GM18526 (cell line): ENCODE results near the gene GTPBP6.

Source experiments
- POLR2A ChIP-seq: IDR thresholded peaks from 3 replicates; pipeline ENCODE4 v1.6.1; 2011; ENCODE audit not compliant: insufficient read length; ENCODE audit errors: extremely low read depth

GTPBP6 gene

GRCh38 chrX:292900-293897 lies 25.4 kb downstream of the GTPBP6 start:
- TF ChIP-seq POLR2A: no peak

DNA sequence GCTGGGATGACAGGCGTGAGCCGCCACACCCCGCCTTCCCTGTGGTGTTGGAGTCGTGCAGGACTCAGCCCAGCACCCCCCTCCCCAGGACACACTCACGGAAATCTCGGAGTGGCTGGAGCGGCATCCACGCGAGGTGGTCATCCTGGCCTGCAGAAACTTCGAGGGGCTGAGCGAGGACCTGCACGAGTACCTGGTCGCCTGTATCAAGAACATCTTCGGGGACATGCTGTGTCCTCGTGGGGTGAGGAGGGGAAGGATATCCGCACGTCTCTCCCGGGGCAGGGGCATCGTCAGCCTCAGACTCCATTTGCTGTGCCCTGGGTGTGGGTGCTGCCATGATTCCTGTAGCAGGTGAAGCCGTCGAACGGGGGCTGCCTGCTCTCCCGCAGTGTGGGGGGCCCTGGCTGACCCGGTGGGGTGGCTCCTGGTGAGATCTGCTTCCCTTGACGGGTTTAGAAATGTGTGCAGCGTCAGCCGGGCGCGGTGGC lies 27.1 kb downstream of the GTPBP6 start:
- TF ChIP-seq POLR2A: no peak

- no peak for TF ChIP-seq POLR2A
These were observed 28.0 kb downstream of the GTPBP6 start for GRCh38 chrX:290476-291166.

DNA sequence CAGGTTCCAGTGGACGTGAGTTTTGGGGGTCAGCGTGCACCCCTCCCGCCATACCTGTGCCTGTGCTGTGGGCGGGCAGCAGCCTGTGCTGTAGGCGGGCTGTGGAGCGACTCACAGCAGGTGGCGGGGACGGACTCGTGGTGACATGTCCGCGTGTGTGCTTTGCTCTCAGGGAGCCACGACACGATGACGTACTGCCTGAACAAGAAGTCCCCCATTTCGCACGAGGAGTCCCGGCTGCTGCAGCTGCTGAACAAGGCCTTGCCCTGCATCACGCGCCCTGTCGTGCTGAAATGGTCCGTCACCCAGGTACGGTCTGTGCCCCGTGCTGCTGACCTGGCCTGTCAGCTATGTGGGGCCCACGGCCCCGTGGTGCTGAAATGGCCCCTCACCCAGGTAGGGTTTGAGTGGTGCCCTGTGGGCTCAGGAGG lies 30.0 kb downstream of the GTPBP6 start:
- TF ChIP-seq POLR2A: no peak

GRCh38 chrX:287670-288069 lies 30.9 kb downstream of the GTPBP6 start:
- TF ChIP-seq POLR2A: no peak

GRCh38 chrX:285076-285677 lies 33.4 kb downstream of the GTPBP6 start:
- TF ChIP-seq POLR2A: no peak

- TF ChIP-seq POLR2A: peak; percentile 67
These were observed 35.3 kb downstream of the GTPBP6 start for GRCh38 chrX:283115-283845.

DNA sequence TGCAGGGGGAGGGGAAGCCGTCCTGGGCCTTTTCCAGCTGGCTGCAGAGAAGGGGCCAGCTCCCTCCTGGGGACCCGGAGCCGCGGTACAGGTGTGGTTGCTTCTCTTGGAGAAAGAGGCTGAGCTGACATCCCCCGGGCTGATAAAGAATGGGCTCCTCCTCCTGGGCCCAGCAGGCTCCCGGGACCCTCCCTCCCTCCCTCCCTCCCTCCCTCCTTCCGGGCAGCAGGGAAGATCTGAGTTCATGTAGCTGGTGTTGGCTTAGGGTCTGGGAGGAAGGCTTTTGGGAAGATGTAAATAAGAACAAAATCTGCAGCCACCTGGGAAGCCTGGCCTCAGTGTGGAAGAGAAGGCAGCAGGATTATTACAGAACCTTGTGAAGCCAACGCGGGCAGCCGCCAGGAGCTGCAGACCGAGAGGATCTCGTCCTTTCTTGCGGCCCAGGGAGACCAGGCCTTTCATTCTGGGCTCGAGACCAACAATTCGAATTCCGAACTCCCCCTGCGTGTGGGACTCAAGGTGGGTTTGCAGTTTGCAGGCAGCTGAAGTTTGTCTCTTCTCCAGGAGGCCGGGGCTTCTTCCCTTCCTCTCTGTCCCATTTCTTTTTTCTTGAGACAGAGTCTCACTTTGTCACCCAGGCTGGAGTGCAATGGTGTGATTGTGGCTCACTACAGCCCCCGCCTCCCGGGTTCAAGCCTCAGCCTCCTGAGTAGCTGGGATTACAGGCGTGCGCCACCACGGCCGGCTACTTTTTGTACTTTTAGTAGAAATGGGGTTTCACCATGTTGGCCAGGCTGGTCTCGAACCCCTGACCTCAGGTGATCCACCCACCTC lies 37.2 kb downstream of the GTPBP6 start, which contains the start of gene PLCXD1:
PLCXD1 (plus strand) TSS at position 216 of the 834 bp plus-strand sequence. CDS start 2,807 bp downstream, outside the sequence.
- TF ChIP-seq POLR2A: no peak

DNA sequence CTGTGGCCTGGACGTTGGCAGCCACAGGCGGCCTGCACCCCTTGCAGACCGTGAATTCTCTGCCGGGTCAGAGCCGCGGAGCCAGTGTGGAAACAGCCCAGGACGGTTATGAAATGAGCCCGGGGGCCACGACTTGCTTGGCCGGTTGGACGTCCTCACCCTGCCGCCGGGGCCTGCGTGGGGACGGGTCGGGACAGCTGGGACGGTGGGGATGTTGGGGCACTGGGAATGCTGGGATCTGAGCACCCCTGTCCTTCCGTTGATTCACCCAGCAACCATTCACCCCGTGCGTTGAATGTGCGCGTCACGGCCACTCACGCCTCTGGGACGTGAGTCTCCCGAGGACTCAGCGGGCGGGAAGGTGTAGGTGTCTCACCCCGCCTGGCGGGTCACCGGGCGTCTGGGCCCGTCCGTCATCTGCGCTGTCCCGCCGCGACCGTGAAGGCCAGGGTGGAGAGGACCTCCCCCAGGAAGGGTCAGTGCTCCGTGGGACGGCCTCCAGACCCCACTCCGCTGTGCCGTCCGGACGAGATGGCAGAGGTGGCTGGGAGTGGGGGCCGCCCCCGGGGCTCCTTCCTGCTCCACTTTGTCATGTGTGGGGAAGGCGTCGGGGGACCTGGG lies 41.9 kb downstream of the GTPBP6 start:
- TF ChIP-seq POLR2A: no peak

- TF ChIP-seq POLR2A: no peak
These were observed 42.5 kb downstream of the GTPBP6 start for GRCh38 chrX:275967-276580.

DNA sequence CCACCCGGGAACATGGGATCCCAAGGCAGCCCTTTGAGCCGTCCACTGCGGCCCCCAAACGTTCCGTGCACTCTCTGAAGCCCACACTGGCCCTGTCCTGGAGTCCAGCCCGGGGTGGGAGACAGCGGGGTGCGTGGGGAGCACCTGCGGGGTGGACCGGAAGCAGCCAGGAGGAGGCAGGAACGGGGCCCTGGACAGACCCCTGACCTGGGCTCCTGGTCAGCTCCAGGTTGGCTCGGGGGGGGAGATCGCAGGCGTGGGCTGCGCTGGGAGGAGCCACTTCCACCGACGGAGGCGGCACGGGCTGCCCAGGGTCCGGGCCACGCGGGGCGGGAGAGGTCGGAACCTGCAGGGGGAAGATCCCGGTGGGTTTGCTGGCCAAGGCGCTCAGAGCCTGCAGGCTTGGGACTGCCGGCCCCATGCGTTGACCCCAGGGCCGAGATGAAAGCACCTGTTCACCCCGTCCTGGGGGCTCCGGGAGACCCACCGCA lies 43.1 kb downstream of the GTPBP6 start:
- TF ChIP-seq POLR2A: no peak

DNA sequence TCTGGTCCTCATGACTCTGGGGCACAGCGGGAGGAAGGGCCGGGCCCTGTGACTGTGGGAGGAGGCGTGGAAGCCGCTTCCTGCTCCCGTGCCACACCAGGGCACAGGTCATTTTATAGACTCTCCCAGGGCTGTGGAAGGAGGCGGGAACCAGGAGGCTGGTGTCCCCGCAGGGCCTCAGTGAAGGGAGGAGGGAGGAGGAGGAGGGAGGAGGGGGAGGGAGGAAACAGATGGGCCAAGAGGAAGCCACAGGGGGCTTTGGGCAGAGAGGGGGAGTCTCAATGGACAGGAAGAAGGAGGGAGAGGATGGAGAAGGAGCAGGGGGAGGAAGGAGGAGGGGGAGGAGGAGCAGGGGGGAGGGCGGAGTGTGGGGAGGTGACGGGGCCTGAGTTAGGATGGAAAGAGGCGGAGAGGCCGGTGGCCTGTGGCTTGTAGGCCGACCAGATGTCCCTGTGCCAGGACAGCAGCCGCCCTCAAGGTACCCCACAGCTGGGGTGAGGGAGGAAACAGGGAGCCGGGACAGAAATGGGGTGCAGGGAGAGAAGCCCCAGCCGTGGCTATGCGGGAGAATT lies 43.6 kb downstream of the GTPBP6 start:
- no peak for TF ChIP-seq POLR2A

DNA sequence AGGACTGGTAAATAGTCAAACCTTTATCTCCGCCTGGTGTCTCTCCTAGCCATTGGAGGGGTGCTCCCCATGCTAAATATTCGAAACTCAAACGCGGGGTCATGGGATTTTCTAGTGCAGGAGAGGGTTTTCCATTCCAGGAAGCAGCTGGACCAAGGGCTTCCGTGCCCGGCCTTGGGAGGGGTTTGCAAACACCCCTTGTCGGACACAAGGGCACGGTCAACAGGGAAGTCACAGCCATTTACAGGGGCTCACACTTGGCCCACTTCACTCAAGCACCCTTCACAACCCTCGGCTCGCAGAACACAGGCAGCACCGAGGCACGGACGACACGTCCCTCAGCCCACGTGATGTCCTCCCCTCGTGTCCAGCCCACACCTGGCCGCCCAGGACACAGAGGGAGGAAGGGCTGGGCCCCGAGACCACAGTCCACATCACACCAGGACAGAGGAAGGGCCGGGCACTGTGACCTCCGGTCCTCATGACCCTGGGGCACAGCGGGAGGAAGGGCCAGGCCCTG lies 47.7 kb downstream of the GTPBP6 start:
- no peak for TF ChIP-seq POLR2A
